H1 (cell line): ENCODE data around the gene TEX51. TPM values are rescaled to one million over a fixed set of nuclear protein-coding genes. Genes with fewer than 3 reads are reported as not detected.

Experiments
- NRF1 ChIP-seq: IDR thresholded peaks from 2 replicates; pipeline ENCODE4 v1.6.1; 2011; ENCODE audit warnings: mild to moderate bottlenecking, low read depth, low read length, improper control_type of control experiment
- polyA plus RNA-seq, 7 experiments: library from polyadenylated mRNA; depleted of rRNA in 3 of 7; stranded (reverse) in 5 of 7; unstranded in 2 of 7; fragments of >200 nt in 5 of 7; fragments of 200-250 nt in 2 of 7; gene quantifications; 1 replicate in 5 of 7; 2 replicates in 1 of 7; 4 replicates in 1 of 7; pipeline versions ENCODE4 v1.2.1 to v1.2.3, GENCODE V29; 2011 to 2013; ENCODE audit warnings: missing spikeins in 2 of 7, mixed read lengths in 2 of 7
- total RNA-seq: library from RNA; stranded (reverse); fragmentation: NEBNext Ultra II Directional; extraction: Animal tissue kit (Norgen Biotek cat#: 25700); gene quantifications from 2 replicates; pipeline ENCODE4 v1.2.1, GENCODE V29; 2021
- TF ChIP-seq, protein P1 (sequence below): fragments of 300-600 bp; sonication (generic); IDR thresholded peaks from 2 replicates; pipeline ENCODE4 v1.7.1; 2012; ENCODE audit warnings: low read length, moderate library complexity, mild to moderate bottlenecking, inconsistent platforms; ENCODE audit not compliant: insufficient replicate concordance

Gene TEX51
- total and polyA plus RNA-seq, 2 of the 8 experiments (the other 6 are each of a cell fraction or from before 2014, with no cell fraction given): not detected

DNA sequence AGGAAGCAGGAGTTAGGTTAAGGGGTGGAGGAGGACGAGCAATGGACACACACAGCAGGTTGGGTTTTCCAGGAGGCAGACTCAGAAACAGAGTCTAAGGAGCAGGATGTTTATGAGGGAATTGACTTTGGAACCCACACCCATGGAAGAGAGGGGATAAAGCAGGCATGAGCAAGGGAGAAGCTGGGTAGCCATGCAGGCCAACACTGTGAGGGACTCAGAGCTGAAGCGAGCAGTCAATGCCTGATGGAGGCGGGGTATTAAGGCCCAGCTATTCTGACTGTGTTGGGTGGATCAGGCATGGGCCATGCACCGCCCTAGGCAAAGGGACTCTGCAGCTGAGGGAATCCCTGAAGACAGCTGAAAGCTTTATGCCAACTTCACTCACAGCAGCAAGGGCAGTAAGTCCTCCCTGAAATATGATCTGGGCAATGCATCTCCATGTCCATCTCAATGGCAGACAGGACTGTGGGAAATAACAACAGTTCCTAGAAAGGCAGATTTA lies 37.6 kb downstream of the TEX51 start (continued):
- TF ChIP-seq, protein P1, sequence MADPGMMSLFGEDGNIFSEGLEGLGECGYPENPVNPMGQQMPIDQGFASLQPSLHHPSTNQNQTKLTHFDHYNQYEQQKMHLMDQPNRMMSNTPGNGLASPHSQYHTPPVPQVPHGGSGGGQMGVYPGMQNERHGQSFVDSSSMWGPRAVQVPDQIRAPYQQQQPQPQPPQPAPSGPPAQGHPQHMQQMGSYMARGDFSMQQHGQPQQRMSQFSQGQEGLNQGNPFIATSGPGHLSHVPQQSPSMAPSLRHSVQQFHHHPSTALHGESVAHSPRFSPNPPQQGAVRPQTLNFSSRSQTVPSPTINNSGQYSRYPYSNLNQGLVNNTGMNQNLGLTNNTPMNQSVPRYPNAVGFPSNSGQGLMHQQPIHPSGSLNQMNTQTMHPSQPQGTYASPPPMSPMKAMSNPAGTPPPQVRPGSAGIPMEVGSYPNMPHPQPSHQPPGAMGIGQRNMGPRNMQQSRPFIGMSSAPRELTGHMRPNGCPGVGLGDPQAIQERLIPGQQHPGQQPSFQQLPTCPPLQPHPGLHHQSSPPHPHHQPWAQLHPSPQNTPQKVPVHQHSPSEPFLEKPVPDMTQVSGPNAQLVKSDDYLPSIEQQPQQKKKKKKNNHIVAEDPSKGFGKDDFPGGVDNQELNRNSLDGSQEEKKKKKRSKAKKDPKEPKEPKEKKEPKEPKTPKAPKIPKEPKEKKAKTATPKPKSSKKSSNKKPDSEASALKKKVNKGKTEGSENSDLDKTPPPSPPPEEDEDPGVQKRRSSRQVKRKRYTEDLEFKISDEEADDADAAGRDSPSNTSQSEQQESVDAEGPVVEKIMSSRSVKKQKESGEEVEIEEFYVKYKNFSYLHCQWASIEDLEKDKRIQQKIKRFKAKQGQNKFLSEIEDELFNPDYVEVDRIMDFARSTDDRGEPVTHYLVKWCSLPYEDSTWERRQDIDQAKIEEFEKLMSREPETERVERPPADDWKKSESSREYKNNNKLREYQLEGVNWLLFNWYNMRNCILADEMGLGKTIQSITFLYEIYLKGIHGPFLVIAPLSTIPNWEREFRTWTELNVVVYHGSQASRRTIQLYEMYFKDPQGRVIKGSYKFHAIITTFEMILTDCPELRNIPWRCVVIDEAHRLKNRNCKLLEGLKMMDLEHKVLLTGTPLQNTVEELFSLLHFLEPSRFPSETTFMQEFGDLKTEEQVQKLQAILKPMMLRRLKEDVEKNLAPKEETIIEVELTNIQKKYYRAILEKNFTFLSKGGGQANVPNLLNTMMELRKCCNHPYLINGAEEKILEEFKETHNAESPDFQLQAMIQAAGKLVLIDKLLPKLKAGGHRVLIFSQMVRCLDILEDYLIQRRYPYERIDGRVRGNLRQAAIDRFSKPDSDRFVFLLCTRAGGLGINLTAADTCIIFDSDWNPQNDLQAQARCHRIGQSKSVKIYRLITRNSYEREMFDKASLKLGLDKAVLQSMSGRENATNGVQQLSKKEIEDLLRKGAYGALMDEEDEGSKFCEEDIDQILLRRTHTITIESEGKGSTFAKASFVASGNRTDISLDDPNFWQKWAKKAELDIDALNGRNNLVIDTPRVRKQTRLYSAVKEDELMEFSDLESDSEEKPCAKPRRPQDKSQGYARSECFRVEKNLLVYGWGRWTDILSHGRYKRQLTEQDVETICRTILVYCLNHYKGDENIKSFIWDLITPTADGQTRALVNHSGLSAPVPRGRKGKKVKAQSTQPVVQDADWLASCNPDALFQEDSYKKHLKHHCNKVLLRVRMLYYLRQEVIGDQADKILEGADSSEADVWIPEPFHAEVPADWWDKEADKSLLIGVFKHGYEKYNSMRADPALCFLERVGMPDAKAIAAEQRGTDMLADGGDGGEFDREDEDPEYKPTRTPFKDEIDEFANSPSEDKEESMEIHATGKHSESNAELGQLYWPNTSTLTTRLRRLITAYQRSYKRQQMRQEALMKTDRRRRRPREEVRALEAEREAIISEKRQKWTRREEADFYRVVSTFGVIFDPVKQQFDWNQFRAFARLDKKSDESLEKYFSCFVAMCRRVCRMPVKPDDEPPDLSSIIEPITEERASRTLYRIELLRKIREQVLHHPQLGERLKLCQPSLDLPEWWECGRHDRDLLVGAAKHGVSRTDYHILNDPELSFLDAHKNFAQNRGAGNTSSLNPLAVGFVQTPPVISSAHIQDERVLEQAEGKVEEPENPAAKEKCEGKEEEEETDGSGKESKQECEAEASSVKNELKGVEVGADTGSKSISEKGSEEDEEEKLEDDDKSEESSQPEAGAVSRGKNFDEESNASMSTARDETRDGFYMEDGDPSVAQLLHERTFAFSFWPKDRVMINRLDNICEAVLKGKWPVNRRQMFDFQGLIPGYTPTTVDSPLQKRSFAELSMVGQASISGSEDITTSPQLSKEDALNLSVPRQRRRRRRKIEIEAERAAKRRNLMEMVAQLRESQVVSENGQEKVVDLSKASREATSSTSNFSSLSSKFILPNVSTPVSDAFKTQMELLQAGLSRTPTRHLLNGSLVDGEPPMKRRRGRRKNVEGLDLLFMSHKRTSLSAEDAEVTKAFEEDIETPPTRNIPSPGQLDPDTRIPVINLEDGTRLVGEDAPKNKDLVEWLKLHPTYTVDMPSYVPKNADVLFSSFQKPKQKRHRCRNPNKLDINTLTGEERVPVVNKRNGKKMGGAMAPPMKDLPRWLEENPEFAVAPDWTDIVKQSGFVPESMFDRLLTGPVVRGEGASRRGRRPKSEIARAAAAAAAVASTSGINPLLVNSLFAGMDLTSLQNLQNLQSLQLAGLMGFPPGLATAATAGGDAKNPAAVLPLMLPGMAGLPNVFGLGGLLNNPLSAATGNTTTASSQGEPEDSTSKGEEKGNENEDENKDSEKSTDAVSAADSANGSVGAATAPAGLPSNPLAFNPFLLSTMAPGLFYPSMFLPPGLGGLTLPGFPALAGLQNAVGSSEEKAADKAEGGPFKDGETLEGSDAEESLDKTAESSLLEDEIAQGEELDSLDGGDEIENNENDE: no peak
- no peak for TF ChIP-seq NRF1
